ENCODE data around the gene CCNA2. TPM values are rescaled to one million over a fixed set of nuclear protein-coding genes. Genes with fewer than 3 reads are reported as not detected.

The CCNA2 gene
- total RNA-seq, 1 donor from 2014 or later: 0.79 TPM

GRCh38 chr4:121789960-121790829, 33.5 kb downstream of the CCNA2 start:
- Histone ChIP-seq H3K36me3 (ENCODE audit: control insufficient read depth, insufficient read depth, low read length) (no peaks in the 10 kb centered on the region), H3K27me3 (ENCODE audit: control insufficient read depth, insufficient read depth, low read length) (no peaks in the 10 kb centered on the region), H3K4me3 (ENCODE audit: low read depth, low read length) (no peak overlapping the region)
- no peak for FAIRE-seq
- DNase-seq (ENCODE audit: low read depth): peak; percentile 85
- TF ChIP-seq CTCF (IDR thresholded peaks at IDR 0.05; ENCODE audit: insufficient read depth, low read length, severe bottlenecking): no peak

- FAIRE-seq: no peak
- H3K4me3 ChIP-seq (ENCODE audit: low read depth, low read length): no peak overlapping the region
- DNase-seq (ENCODE audit: low read depth): no peak
- H3K36me3 ChIP-seq (ENCODE audit: control insufficient read depth, insufficient read depth, low read length): no peaks in the 10 kb centered on the region
- no peak for TF ChIP-seq CTCF (IDR thresholded peaks at IDR 0.05; ENCODE audit: insufficient read depth, low read length, severe bottlenecking)
- no peaks in the 10 kb centered on the region for H3K27me3 ChIP-seq (ENCODE audit: control insufficient read depth, insufficient read depth, low read length)
These were observed 34.2 kb downstream of the CCNA2 start for GRCh38 chr4:121789455-121789854.

- H3K36me3 ChIP-seq (ENCODE audit: control insufficient read depth, insufficient read depth, low read length): no peaks in the 10 kb centered on the region
- H3K27me3 ChIP-seq (ENCODE audit: control insufficient read depth, insufficient read depth, low read length): no peaks in the 10 kb centered on the region
- FAIRE-seq (no peak), DNase-seq (ENCODE audit: low read depth) (no peak)
- H3K4me3 ChIP-seq (ENCODE audit: low read depth, low read length): no peak overlapping the region
- no peak for TF ChIP-seq CTCF (IDR thresholded peaks at IDR 0.05; ENCODE audit: insufficient read depth, low read length, severe bottlenecking)
These were observed 34.8 kb downstream of the CCNA2 start for GRCh38 chr4:121788896-121789295.

- DNase-seq (ENCODE audit: low read depth) (no peak), FAIRE-seq (no peak)
- H3K27me3 ChIP-seq (ENCODE audit: control insufficient read depth, insufficient read depth, low read length): no peaks in the 10 kb centered on the region
- no peak overlapping the region for H3K4me3 ChIP-seq (ENCODE audit: low read depth, low read length)
- no peak for TF ChIP-seq CTCF (IDR thresholded peaks at IDR 0.05; ENCODE audit: insufficient read depth, low read length, severe bottlenecking)
- H3K36me3 ChIP-seq (ENCODE audit: control insufficient read depth, insufficient read depth, low read length): no peaks in the 10 kb centered on the region
These were observed 37.5 kb downstream of the CCNA2 start for GRCh38 chr4:121786221-121786620.

- Histone ChIP-seq H3K36me3 (ENCODE audit: control insufficient read depth, insufficient read depth, low read length) (no peaks in the 10 kb centered on the region), H3K27me3 (ENCODE audit: control insufficient read depth, insufficient read depth, low read length) (no peaks in the 10 kb centered on the region), H3K4me3 (ENCODE audit: low read depth, low read length) (no peak overlapping the region)
- TF ChIP-seq CTCF (IDR thresholded peaks at IDR 0.05; ENCODE audit: insufficient read depth, low read length, severe bottlenecking): no peak
- DNase-seq (ENCODE audit: low read depth) (no peak), FAIRE-seq (no peak)
These were observed 38.2 kb downstream of the CCNA2 start for GRCh38 chr4:121785479-121785878.

Measured in bronchial epithelial cell (primary cell).